GM19455 (cell line): Measurements from ENCODE around the gene MTA3.
"Not testable (repeated sequence)": the region's sequence is repeated elsewhere in the genome, so short reads cannot be mapped to it uniquely, and the experiment has no call there.

ENCODE experiments used
- ATAC-seq: cut with Tn5 transposase; IDR thresholded peaks from one replicate; pipeline ENCODE4 v1.9.1; 2021; ENCODE audit not compliant: unreplicated experiment

The MTA3 gene

GRCh38 chr2:42568401-42569115 is at the start of gene MTA3:
MTA3 (plus strand) TSS chr2:42568632; CDS start chr2:42568746, 114 bp downstream.
- ATAC-seq: peak; percentile 28

- no peak for ATAC-seq
Measured at GRCh38 chr2:42519624-42520023, 48.8 kb upstream of the MTA3 start.

- ATAC-seq: no peak
Measured at GRCh38 chr2:42522035-42522434, 46.4 kb upstream of the MTA3 start.

- no peak for ATAC-seq
Measured at GRCh38 chr2:42523341-42523740, 45.1 kb upstream of the MTA3 start.

- no peak for ATAC-seq
Measured at GRCh38 chr2:42532397-42532796, 36.0 kb upstream of the MTA3 start.

- ATAC-seq: no peak
Measured at GRCh38 chr2:42537493-42537892, 30.9 kb upstream of the MTA3 start.

DNA sequence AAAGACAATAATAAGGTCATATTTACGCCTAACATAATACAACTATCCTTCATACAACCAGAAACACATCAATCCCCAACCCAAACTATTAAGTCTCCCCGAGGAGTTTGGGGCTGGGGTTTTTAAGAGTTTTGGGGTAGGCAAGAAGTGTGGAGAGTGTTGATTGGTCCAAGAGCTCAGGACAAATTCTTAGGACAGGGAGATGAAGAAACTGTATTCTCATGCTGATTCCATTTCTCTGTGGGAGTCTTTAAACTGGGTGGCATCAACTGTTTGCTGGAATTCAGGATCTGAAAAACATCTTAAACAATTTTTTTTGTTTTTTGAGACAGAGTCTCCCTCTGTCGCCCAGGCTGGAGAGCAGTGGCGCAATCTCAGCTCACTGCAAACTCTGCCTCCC is 25.6 kb upstream of the MTA3 start:
- ATAC-seq: no peak

DNA sequence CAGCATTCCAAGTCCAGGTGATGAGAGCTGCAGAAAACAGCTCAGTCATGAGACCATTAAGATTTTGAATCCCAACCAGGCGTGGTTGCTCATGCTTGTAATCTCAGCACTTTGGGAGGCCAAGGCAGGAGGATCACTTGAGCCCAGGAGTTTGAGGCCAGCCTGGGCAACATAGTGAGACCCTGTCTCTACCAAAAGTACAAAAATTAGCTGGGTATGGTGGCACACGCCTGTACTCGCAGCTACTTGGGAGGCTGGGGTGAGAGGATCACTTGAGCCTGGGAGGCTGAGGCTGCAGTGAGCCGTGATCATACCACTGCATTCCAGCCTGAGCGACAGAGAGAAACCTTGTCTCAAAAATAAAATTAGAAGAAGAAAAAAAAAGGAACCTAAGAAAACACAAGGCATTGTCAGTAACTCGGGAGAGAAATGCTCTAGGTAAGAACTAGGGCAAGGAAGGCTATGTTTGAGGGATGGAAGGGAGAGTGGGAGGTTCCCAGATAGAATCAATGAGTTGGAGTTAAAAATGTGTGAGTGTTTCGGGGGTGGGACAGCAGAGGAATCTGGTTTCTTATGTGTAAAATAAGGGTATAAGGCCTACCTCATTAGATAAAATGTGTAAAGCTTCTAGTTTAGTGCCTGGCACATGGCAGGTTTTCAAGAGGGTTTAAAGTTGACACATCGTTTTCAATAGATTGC is 23.3 kb upstream of the MTA3 start:
- no peak for ATAC-seq

- ATAC-seq: no peak
Measured at GRCh38 chr2:42545841-42546390, 22.5 kb upstream of the MTA3 start.

DNA sequence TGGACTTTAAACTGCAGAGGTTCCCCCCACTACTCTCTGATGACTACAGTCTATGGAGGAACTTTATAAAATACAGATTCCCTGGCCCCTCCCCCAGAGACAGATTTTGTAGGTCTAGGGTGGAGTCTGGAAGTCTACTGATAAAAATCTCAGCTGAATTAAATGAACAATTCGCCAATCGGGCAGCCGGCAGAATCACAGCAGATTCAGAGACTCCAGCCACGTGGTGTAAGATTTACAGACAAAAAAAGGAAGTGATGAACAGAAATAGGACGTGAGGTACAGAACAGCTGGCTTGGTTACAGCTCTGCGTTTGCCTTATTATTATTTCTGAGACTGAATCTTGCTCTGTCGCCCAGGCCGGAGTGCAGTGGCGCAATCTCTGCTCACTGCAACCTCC is 21.4 kb upstream of the MTA3 start:
- peak; percentile 71 for ATAC-seq

GRCh38 chr2:42547446-42548295 is 20.8 kb upstream of the MTA3 start:
- ATAC-seq: no peak

GRCh38 chr2:42550870-42551269 is 17.6 kb upstream of the MTA3 start:
- ATAC-seq: no peak

DNA sequence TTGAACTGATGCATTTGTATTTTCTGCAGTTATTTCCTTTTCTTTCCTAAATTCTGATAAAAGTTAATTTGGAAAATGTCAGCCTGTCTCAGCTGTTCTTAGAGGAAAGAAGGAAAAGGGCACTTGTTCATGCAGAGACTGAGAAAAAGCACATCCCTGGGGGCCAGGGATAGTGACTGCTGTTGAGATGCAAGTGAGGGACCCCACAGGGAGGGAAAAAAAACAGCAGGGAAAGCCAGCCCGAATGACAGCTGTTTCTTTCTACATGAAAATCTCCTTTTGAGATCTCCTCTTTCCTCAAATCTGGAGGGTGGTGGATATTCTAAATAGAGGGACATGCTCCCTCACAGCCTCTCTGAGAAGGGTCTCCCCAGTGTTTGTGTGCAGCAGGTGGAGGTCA is 14.0 kb upstream of the MTA3 start:
- no peak for ATAC-seq

DNA sequence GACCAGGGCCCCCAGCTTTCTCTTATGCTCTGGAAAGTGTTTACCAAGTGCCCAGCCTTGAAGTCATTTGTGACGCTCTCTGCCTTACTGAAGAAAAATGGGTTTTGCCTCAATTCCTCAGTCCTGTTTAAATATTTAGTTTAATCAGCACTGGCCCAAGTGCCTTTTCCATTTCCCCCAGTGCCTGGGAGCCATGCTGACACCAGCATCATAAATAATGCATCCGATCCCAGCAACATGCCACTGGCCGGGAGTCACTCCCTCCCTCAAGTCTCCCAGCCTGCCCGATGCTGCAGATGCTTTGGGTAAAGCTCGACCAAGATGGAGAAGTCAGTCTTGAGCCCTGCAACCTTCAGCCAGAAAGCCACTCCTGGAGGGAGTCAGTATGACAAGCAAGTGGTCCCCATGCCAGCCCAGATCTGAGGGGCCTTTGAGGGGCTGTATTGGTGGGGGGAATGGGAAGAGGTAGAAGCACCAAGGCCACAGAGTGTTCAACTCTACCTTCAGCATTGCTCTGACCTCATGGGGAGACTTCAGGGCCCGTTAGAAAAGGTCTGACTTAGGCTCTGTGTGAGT is 12.0 kb upstream of the MTA3 start:
- no peak for ATAC-seq

GRCh38 chr2:42557306-42557705 is 11.1 kb upstream of the MTA3 start:
- no peak for ATAC-seq

DNA sequence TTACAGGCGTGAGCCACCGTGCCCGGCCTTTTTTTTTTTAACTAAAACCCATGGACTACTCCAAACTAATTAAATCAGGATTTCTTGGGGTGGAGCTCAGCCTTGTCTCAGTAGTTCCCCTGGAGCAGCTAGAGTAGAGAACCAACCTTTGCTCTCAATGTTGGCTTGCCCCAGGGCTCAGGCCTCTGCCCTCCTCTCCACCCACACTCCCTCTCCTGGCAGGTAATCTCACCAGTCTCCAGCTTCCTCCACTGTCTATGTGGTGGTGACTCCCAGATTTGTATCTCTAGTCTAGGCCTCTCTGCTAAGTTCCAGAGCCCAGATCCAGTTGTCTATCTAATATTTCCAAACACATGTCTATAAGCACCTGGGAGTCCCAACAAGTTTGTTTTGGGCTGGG is 9.6 kb upstream of the MTA3 start:
- no peak for ATAC-seq

DNA sequence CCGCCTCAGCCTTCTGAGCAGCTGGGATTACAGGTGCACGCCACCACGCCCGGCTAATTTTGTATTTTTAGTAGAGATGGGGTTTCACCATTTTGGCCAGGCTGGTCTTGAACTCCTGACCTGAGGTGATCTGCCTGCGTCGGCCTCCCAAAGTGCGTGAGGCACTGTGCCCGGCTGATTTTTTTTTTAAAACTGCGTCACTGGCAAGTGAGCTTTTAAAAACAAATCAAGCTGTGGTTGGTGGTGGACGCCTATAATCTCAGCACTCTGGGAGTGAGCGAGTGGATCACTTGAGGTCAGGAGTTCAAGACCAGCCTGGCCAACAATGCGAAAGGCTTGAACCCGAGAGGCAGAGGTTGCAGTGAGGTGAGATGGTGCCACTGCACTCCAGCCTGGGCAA is 8.3 kb upstream of the MTA3 start:
- ATAC-seq: not testable (repeated sequence)

DNA sequence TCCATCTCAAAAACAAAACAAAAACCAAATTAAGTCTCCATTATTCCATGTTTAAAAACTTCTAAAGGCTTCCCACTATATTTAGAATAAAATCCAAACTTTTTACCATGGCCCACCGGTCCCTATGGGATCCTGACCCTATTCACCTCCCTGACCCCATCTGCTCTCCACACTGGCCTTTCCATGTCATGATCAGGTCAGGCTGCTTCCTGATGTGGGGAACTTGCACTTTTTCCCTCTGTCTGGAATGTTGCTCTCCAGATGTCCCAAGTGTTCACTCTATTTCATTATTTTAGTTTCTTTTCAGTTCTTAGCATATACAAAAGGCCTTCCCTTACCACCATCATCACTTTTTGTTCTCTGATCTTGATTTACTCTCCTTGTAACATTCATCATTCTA is 7.5 kb upstream of the MTA3 start:
- ATAC-seq: no peak

- ATAC-seq: no peak
Measured at GRCh38 chr2:42562474-42563144, 5.8 kb upstream of the MTA3 start.

DNA sequence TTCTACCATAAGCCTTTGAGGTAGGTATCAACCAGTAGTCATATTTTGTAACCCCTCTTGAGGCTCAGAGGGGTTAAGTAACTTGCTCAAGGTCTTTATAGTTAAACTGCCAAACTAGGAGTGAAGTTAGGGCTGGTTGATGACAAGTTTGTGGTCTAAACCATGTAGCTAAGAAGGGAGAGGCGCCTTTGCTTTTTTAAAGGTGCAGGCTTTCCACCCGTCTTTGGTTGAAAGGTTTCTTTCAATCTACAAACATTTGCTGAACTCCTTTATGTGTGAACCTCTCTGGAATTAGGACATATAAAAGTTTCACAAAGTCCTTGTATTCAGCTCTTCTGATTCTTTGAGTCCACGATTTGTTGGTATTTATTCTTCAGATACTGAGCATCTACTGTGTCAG is 2.4 kb upstream of the MTA3 start:
- no peak for ATAC-seq
